GDM1 (cell line): ENCODE results near the gene SLC35A3.

Experiments
- DNase-seq: peaks from one replicate; lab custom pipeline; 2025; lab: John Stamatoyannopoulos, UW

Gene SLC35A3

GRCh38 chr1:100077531-100077930 is 107.7 kb downstream of the SLC35A3 start:
- DNase-seq, result no peak

- no peak for DNase-seq
These were observed 110.5 kb downstream of the SLC35A3 start for GRCh38 chr1:100080331-100080730.
